Endothelial cell of umbilical vein (primary cell): Measurements from ENCODE around the gene BOD1L1. TPM values are rescaled to one million over a fixed set of nuclear protein-coding genes. Genes with fewer than 3 reads are reported as not detected.

ENCODE experiments used
- BruUV-seq: library from RNA; stranded (reverse); fragments of 400-500 nt; replicated peaks from 2 replicates; lab custom pipeline; 2021; lab: Mats Ljungman, UMichigan
- CTCF ChIA-PET: fragments of 300-600, 350-600 bp; sonication (Branson Sonifier 250); formaldehyde crosslinking; loops from one replicate; lab custom pipeline; 2021; ENCODE audit warnings: antibody characterized with exemption, inconsistent platforms; lab: Charles Lee
- POLR2A ChIA-PET: fragments of 300-600, 350-600 bp; sonication (Branson Sonifier 250); formaldehyde crosslinking; loops from one replicate; lab custom pipeline; 2021; ENCODE audit warnings: antibody characterized with exemption, inconsistent platforms; lab: Charles Lee
- DNase-seq: peaks from one replicate; pipeline ENCODE4 v3.0.0-alpha.2; 2011; ENCODE audit warnings: low read depth, low spot score
- FAIRE-seq: peaks from 2 replicates; lab custom pipeline; 2011; peaks lifted over from hg19 to GRCh38; lab: Jason Lieb, UNC
- H2AFZ ChIP-seq: 2 replicates; pipeline ENCODE4 v1.6.0; 2012; ENCODE audit warnings: low read depth, low read length, control low read depth, inconsistent platforms
- H3K27ac ChIP-seq: 2 replicates; pipeline ENCODE4 v1.5.1; 2011; ENCODE audit warnings: low read depth, mild to moderate bottlenecking, control low read depth, low read length, moderate library complexity; ENCODE audit not compliant: insufficient read depth
- H3K27me3 ChIP-seq, 2 experiments: 2 replicates each; pipeline versions ENCODE4 v1.6.0 to v1.6.1; 2011; ENCODE audit warnings: low read length in 2 of 2, mixed read lengths in 1 of 2; ENCODE audit not compliant: control insufficient read depth in 2 of 2, insufficient read depth in 2 of 2
- H3K36me3 ChIP-seq, 2 experiments: 2 replicates in 1 of 2; 3 replicates in 1 of 2; pipeline ENCODE4 v1.5.1; 2011; ENCODE audit warnings: low read length in 2 of 2, mild to moderate bottlenecking in 1 of 2, moderate library complexity in 1 of 2; ENCODE audit not compliant: control insufficient read depth in 2 of 2, insufficient read depth in 2 of 2; ENCODE audit errors: extremely low read depth in 1 of 2
- H3K4me1 ChIP-seq: 3 replicates; pipeline ENCODE4 v1.5.1; 2011; ENCODE audit warnings: mild to moderate bottlenecking, low read length; ENCODE audit not compliant: control insufficient read depth, insufficient read depth; ENCODE audit errors: extremely low read depth
- H3K4me2 ChIP-seq: 2 replicates; pipeline ENCODE4 v1.6.1; 2011; ENCODE audit warnings: low read length, control low read depth, mixed read lengths; ENCODE audit not compliant: insufficient read depth
- H3K4me3 ChIP-seq, 3 experiments: fragments of 200-600 bp in 1 of 3; sonication (generic), shearing (Covaris generic) in 1 of 3; replicated peaks in 1 of 3; 2 replicates each; pipeline ENCODE4 v1.5.1; 2011 to 2016; ENCODE audit warnings: control low read depth in 3 of 3, low read length in 3 of 3, mild to moderate bottlenecking in 2 of 3, inconsistent platforms in 1 of 3, low read depth in 1 of 3, moderate library complexity in 1 of 3; ENCODE audit not compliant: insufficient read depth in 1 of 3
- H3K79me2 ChIP-seq: 2 replicates; pipeline ENCODE4 v1.6.0; 2012; ENCODE audit warnings: low read length, inconsistent platforms; ENCODE audit not compliant: control insufficient read depth, insufficient read depth
- H3K9ac ChIP-seq: replicated peaks from 2 replicates; pipeline ENCODE3; 2011; ENCODE audit warnings: low read length, control low read depth; ENCODE audit not compliant: insufficient read depth; ENCODE audit errors: extremely low read depth
- H3K9me1 ChIP-seq: replicated peaks from 3 replicates; pipeline ENCODE4 v1.6.0; 2011; ENCODE audit warnings: mild to moderate bottlenecking, low read length; ENCODE audit not compliant: control insufficient read depth, insufficient read depth; ENCODE audit errors: extremely low read depth
- H3K9me3 ChIP-seq: replicated peaks from 2 replicates; pipeline ENCODE4 v1.5.1; 2012; ENCODE audit warnings: low read length, inconsistent platforms; ENCODE audit not compliant: control insufficient read depth, insufficient read depth
- H4K20me1 ChIP-seq: replicated peaks from 2 replicates; pipeline ENCODE3; 2011; ENCODE audit warnings: mild to moderate bottlenecking, low read length; ENCODE audit not compliant: control insufficient read depth, insufficient read depth; ENCODE audit errors: extremely low read depth
- CTCF ChIP-seq, 2 donors: IDR thresholded peaks; 1 replicate in 1 of 2; 2 replicates in 1 of 2; pipeline ENCODE4 v1.5.1; 2011; ENCODE audit warnings: low read length in 2 of 2, mild to moderate bottlenecking in 2 of 2, moderate library complexity in 2 of 2, control low read depth in 1 of 2, inconsistent platforms in 1 of 2, low read depth in 1 of 2; ENCODE audit not compliant: insufficient read depth in 1 of 2; ENCODE audit errors: extremely low read depth in 1 of 2
- EZH2 ChIP-seq: IDR thresholded peaks from 2 replicates; pipeline ENCODE4 v1.6.1; 2012; ENCODE audit warnings: borderline replicate concordance, low read depth, mild to moderate bottlenecking, moderate library complexity, low read length, inconsistent platforms; ENCODE audit not compliant: severe bottlenecking
- FOS ChIP-seq: IDR thresholded peaks from 2 replicates; pipeline ENCODE4 v1.6.1; 2011; ENCODE audit warnings: mild to moderate bottlenecking, low read length, moderate library complexity, borderline replicate concordance; ENCODE audit not compliant: insufficient read depth
- GATA2 ChIP-seq: IDR thresholded peaks from 2 replicates; pipeline ENCODE4 v1.7.0; 2011; ENCODE audit warnings: low read depth, mild to moderate bottlenecking, moderate library complexity, mixed read lengths, low read length; ENCODE audit not compliant: insufficient read length, insufficient read depth
- JUN ChIP-seq: IDR thresholded peaks from 2 replicates; pipeline ENCODE4 v1.6.1; 2011; ENCODE audit warnings: borderline replicate concordance, low read depth; ENCODE audit not compliant: insufficient read length, insufficient read depth
- MAX ChIP-seq: IDR thresholded peaks from 2 replicates; pipeline ENCODE4 v1.6.1; 2011; ENCODE audit not compliant: insufficient read depth, insufficient read length
- MYC ChIP-seq: IDR thresholded peaks from one replicate; pipeline ENCODE4 v1.6.1; 2011; ENCODE audit warnings: mild to moderate bottlenecking, low read depth, low read length
- POLR2A ChIP-seq: IDR thresholded peaks from 2 replicates; pipeline ENCODE4 v1.6.1; 2012; ENCODE audit warnings: low read depth, mild to moderate bottlenecking, control low read depth, low read length
- POLR2AphosphoS5 ChIP-seq: IDR thresholded peaks from 2 replicates; pipeline ENCODE4 v1.6.1; 2012; ENCODE audit warnings: low read depth, mild to moderate bottlenecking, control low read depth, low read length, moderate library complexity; ENCODE audit not compliant: insufficient read depth
- dilution Hi-C: fragments of 300-500 bp; cut with MboI; formaldehyde crosslinking; loops from one replicate; pipeline ENCODE4 v1.15.0; 2019; ENCODE audit warnings: low sequenced_read_pairs; ENCODE audit not compliant: extremely low pct_ligation_motif_present
- intact Hi-C: fragments of 100-400 bp; cut with micrococcal nuclease; formaldehyde crosslinking; loops from one replicate; pipeline ENCODE4 v1.10.0; 2022
- polyA plus RNA-seq, 4 experiments: library from polyadenylated mRNA; depleted of rRNA in 3 of 4; stranded (reverse) in 3 of 4; unstranded in 1 of 4; fragments of >200 nt; gene quantifications; 2 replicates each; pipeline versions ENCODE4 v1.2.1 to v1.2.3, GENCODE V29; 2011 to 2012; ENCODE audit warnings: missing spikeins in 1 of 4
- total RNA-seq: library from RNA; stranded (reverse); gene quantifications from 2 replicates; pipeline ENCODE4 v1.2.3, GENCODE V29; 2021

The BOD1L1 gene
- total and polyA plus RNA-seq, 2 donors (not counting 3 experiments of a cell fraction or from before 2014, with no cell fraction given): 5.2 to 31.2 TPM

GRCh38 chr4:13618212-13618806 lies 9.2 kb downstream of the BOD1L1 start:
- H3K27me3 ChIP-seq: no peaks in the 10 kb centered on the region
- no peaks in the 10 kb centered on the region for H3K9me3 ChIP-seq
- H3K9me1 ChIP-seq: no peaks in the 10 kb centered on the region
- H3K4me3 ChIP-seq: no peak overlapping the region
- CTCF ChIA-PET: interaction anchor here (1.0 kb wide), 1 partner anchor 9 kb away, joined by 3 read pairs; the partner anchor contains the start of gene BOD1L1
- no peak overlapping the region for H3K27ac ChIP-seq
- H4K20me1 ChIP-seq: no peaks in the 10 kb centered on the region
- TF ChIP-seq FOS (no peak), CTCF (IDR thresholded peaks at IDR 0.05; ENCODE audit: extremely low read depth in 1 of 2, insufficient read depth in 1 of 2, low read depth in 1 of 2, low read length in 2 of 2) (no peak), EZH2 (no peak), JUN (no peak), MAX (no peak), POLR2A (no peak), POLR2AphosphoS5 (no peak), MYC (no peak), GATA2 (no peak)
- H3K9ac ChIP-seq: no peak overlapping the region
- DNase-seq (no peak), FAIRE-seq (no peak)
- H3K36me3 ChIP-seq: peaks cover 13 to 25% of the 10 kb centered on the region in 2 experiments
- H2AFZ ChIP-seq: no peak overlapping the region
- no TSS peak for BruUV-seq
- dilution Hi-C loops: no loop called here
- no peak overlapping the region for H3K4me2 ChIP-seq
- H3K4me1 ChIP-seq: peaks cover 5% of the 10 kb centered on the region
- peaks cover 18% of the 10 kb centered on the region for H3K79me2 ChIP-seq
- POLR2A ChIA-PET: no interaction called here
- intact Hi-C loops: no loop called here
